SK-N-SH (cell line): ENCODE data around the gene OPN1SW. TPM values are rescaled to one million over a fixed set of nuclear protein-coding genes. Genes with fewer than 3 reads are reported as not detected.

Experiments
- CTCF ChIA-PET: fragments of 300-600, 350-600 bp; formaldehyde crosslinking; extraction: SDS; loops from one replicate; lab custom pipeline; 2021; lab: Yijun Ruan, JAX
- POLR2A ChIA-PET: fragments of 350-600 bp; sonication (Branson Sonifier 250); formaldehyde crosslinking; extraction: SDS; loops from one replicate; lab custom pipeline; 2020; ENCODE audit warnings: antibody characterized with exemption, inconsistent platforms; lab: Yijun Ruan, JAX
- DNase-seq: peaks from one replicate; pipeline ENCODE4 v3.0.0; 2012
- H2AFZ ChIP-seq: fragments of 200-600 bp; sonication (generic); 2 replicates; pipeline ENCODE4 v1.8.1; 2016; ENCODE audit warnings: antibody characterized with exemption, mild to moderate bottlenecking, low read depth
- H3F3A ChIP-seq: fragments of 200-600 bp; sonication (generic); replicated peaks from 2 replicates; pipeline ENCODE3; 2016; ENCODE audit warnings: antibody characterized with exemption, mild to moderate bottlenecking; ENCODE audit not compliant: insufficient read depth
- H3K27ac ChIP-seq, 2 experiments: fragments of 200-500 bp in 1 of 2; fragments of 200-600 bp in 1 of 2; sonication (Bioruptor generic) in 1 of 2; sonication (generic), shearing (Covaris generic) in 1 of 2; 2 replicates each; pipeline versions ENCODE4 v1.5.1 to v1.6.1; 2014 to 2016; ENCODE audit warnings: low read depth in 2 of 2, inconsistent platforms in 1 of 2, low read length in 1 of 2, mild to moderate bottlenecking in 1 of 2, mixed read lengths in 1 of 2
- H3K27me3 ChIP-seq: fragments of 200-600 bp; sonication (generic), shearing (Covaris generic); 2 replicates; pipeline ENCODE4 v1.6.1; 2016; ENCODE audit warnings: mixed run types; ENCODE audit not compliant: insufficient read depth
- H3K36me3 ChIP-seq, 2 experiments: fragments of 200-500 bp in 1 of 2; fragments of 200-600 bp in 1 of 2; sonication (Bioruptor generic) in 1 of 2; sonication (generic) in 1 of 2; replicated peaks in 1 of 2; 2 replicates each; pipeline versions ENCODE3 to v1.5.1; 2014 to 2016; ENCODE audit warnings: low read length in 1 of 2, mild to moderate bottlenecking in 1 of 2; ENCODE audit not compliant: insufficient read depth in 2 of 2, control insufficient read depth in 1 of 2
- H3K4me1 ChIP-seq, 2 experiments: fragments of 200-500 bp in 1 of 2; fragments of 200-600 bp in 1 of 2; sonication (Bioruptor generic) in 1 of 2; sonication (generic), shearing (Covaris generic) in 1 of 2; 2 replicates each; pipeline versions ENCODE4 v1.5.1 to v1.6.1; 2014 to 2016; ENCODE audit warnings: low read depth in 1 of 2, low read length in 1 of 2, mixed run types in 1 of 2; ENCODE audit not compliant: insufficient read depth in 2 of 2, control insufficient read depth in 1 of 2
- H3K4me2 ChIP-seq: fragments of 200-600 bp; sonication (generic), shearing (Covaris generic); 2 replicates; pipeline ENCODE4 v1.6.1; 2017; ENCODE audit warnings: mixed run types
- H3K4me3 ChIP-seq, 2 experiments: fragments of 200-500 bp in 1 of 2; fragments of 200-600 bp in 1 of 2; sonication (Bioruptor generic) in 1 of 2; sonication (generic), shearing (Covaris generic) in 1 of 2; 2 replicates each; pipeline versions ENCODE4 v1.5.1 to v1.8.1; 2014 to 2016; ENCODE audit warnings: low read depth in 2 of 2, inconsistent platforms in 1 of 2, low read length in 1 of 2, mild to moderate bottlenecking in 1 of 2, mixed read lengths in 1 of 2, moderate library complexity in 1 of 2
- H3K79me2 ChIP-seq: fragments of 200-600 bp; sonication (generic); 2 replicates; pipeline ENCODE4 v1.8.1; 2017; ENCODE audit warnings: mild to moderate bottlenecking; ENCODE audit not compliant: insufficient read depth
- H3K9ac ChIP-seq: fragments of 200-600 bp; sonication (generic); 2 replicates; pipeline ENCODE4 v1.6.1; 2017; ENCODE audit warnings: mixed run types
- H3K9me2 ChIP-seq: fragments of 200-600 bp; sonication (generic); 2 replicates; pipeline ENCODE4 v1.6.1; 2017; ENCODE audit warnings: mixed run types
- H3K9me3 ChIP-seq: fragments of 200-600 bp; sonication (generic); 2 replicates; pipeline ENCODE4 v1.6.1; 2017; ENCODE audit warnings: mixed run types, mild to moderate bottlenecking, moderate library complexity
- H4K20me1 ChIP-seq: fragments of 200-600 bp; sonication (generic); 2 replicates; pipeline ENCODE4 v1.6.1; 2017; ENCODE audit warnings: mild to moderate bottlenecking, mixed run types; ENCODE audit not compliant: insufficient read depth
- CTCF ChIP-seq: fragments of 200-600 bp; sonication (generic); IDR thresholded peaks from 2 replicates; pipeline ENCODE4 v1.6.1; 2017; ENCODE audit warnings: antibody characterized with exemption, mild to moderate bottlenecking, moderate library complexity
- ELF1 ChIP-seq: IDR thresholded peaks from 2 replicates; pipeline ENCODE4 v1.4.0; 2012
- EP300 ChIP-seq, 2 experiments: IDR thresholded peaks; 2 replicates each; pipeline versions ENCODE4 v1.4.0 to v1.6.1; 2012; ENCODE audit warnings: borderline replicate concordance in 1 of 2, low read depth in 1 of 2, low read length in 1 of 2
- EZH2phosphoT487 ChIP-seq: fragments of 200-600 bp; sonication (generic); IDR thresholded peaks from 2 replicates; pipeline ENCODE4 v1.6.1; 2017; ENCODE audit warnings: low read depth, mixed run types, mild to moderate bottlenecking, antibody characterized with exemption, moderate library complexity, borderline replicate concordance
- FOXJ3 ChIP-seq: sonication (generic); formaldehyde crosslinking; IDR thresholded peaks from 2 replicates; pipeline ENCODE4 v1.5.1; 2020; ENCODE audit warnings: mild to moderate bottlenecking, missing genetic modification reagents
- GABPA ChIP-seq: IDR thresholded peaks from 2 replicates; pipeline ENCODE4 v1.4.0; 2012; ENCODE audit warnings: low read depth, mild to moderate bottlenecking
- IRF3 ChIP-seq: fragments of 150-350 bp; IDR thresholded peaks from 2 replicates; pipeline ENCODE4 v1.6.1; 2016; ENCODE audit warnings: mild to moderate bottlenecking, low read depth, low read length
- JUND ChIP-seq: IDR thresholded peaks from 2 replicates; pipeline ENCODE4 v1.4.0; 2012
- MEF2A ChIP-seq: IDR thresholded peaks from 2 replicates; pipeline ENCODE4 v1.4.0; 2012; ENCODE audit warnings: low read depth, borderline replicate concordance
- MXI1 ChIP-seq: IDR thresholded peaks from 2 replicates; pipeline ENCODE4 v1.6.1; 2012; ENCODE audit warnings: mild to moderate bottlenecking, low read depth, low read length, improper control_type of control experiment
- NFIC ChIP-seq: IDR thresholded peaks from 2 replicates; pipeline ENCODE4 v1.4.0; 2012; ENCODE audit warnings: borderline replicate concordance
- NRF1 ChIP-seq: IDR thresholded peaks from 2 replicates; pipeline ENCODE4 v1.6.1; 2012; ENCODE audit warnings: low read depth, mild to moderate bottlenecking, low read length
- POLR2AphosphoS5 ChIP-seq: IDR thresholded peaks from 2 replicates; pipeline ENCODE4 v1.6.1; 2012; ENCODE audit warnings: low read depth, low read length
- RAD21 ChIP-seq: IDR thresholded peaks from 2 replicates; pipeline ENCODE4 v1.6.1; 2012; ENCODE audit warnings: mild to moderate bottlenecking, low read length
- TEAD4 ChIP-seq: IDR thresholded peaks from 2 replicates; pipeline ENCODE4 v1.4.0; 2012; ENCODE audit warnings: mild to moderate bottlenecking, borderline replicate concordance; ENCODE audit not compliant: insufficient read depth
- YY1 ChIP-seq: IDR thresholded peaks from 2 replicates; pipeline ENCODE4 v1.4.0; 2012; ENCODE audit warnings: low read depth, mild to moderate bottlenecking
- ZBTB33 ChIP-seq: IDR thresholded peaks from 2 replicates; pipeline ENCODE4 v1.4.0; 2012; ENCODE audit warnings: low read depth, borderline replicate concordance
- WGBS: methylation state at CpG from one replicate; pipeline ENCODE4 v1.1.6; 2017; ENCODE audit warnings: low lambda C conversion rate; 5-methylcytosine and 5-hydroxymethylcytosine counted together
- polyA plus RNA-seq, 3 experiments: library from polyadenylated mRNA; depleted of rRNA; stranded (reverse); fragments of >200 nt; gene quantifications; 2 replicates each; pipeline ENCODE4 v1.2.3, GENCODE V29; 2012
- TF ChIP-seq, protein P1 (sequence below): fragments of 150-350 bp; IDR thresholded peaks from 2 replicates; pipeline ENCODE4 v1.6.1; 2017; ENCODE audit warnings: antibody characterized with exemption, low read length, low read depth, borderline replicate concordance
- TF ChIP-seq, protein P2 (sequence below): IDR thresholded peaks from 2 replicates; pipeline ENCODE4; 2012

OPN1SW gene
- polyA plus RNA-seq, 1 of the 3 experiments (the other 2 are of a cell fraction), result 0.05 TPM

GRCh38 chr7:128783143-128783861 is 7.7 kb upstream of the OPN1SW start (continued):
- TF ChIP-seq GABPA, result no peak
- TF ChIP-seq FOXJ3 (CRISPR knock-in tag), result no peak
- TF ChIP-seq NFIC, result peak; percentile 42; the same call in 1 of the 2 replicates
- no peak for TF ChIP-seq CTCF
- no peak for TF ChIP-seq ZBTB33
- no peak for TF ChIP-seq YY1
- 0 out of 2 replicates have a peak, but pooled peaks have one; percentile 1 for TF ChIP-seq RAD21
- TF ChIP-seq, protein P1, sequence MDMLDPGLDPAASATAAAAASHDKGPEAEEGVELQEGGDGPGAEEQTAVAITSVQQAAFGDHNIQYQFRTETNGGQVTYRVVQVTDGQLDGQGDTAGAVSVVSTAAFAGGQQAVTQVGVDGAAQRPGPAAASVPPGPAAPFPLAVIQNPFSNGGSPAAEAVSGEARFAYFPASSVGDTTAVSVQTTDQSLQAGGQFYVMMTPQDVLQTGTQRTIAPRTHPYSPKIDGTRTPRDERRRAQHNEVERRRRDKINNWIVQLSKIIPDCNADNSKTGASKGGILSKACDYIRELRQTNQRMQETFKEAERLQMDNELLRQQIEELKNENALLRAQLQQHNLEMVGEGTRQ, result no peak

DNA sequence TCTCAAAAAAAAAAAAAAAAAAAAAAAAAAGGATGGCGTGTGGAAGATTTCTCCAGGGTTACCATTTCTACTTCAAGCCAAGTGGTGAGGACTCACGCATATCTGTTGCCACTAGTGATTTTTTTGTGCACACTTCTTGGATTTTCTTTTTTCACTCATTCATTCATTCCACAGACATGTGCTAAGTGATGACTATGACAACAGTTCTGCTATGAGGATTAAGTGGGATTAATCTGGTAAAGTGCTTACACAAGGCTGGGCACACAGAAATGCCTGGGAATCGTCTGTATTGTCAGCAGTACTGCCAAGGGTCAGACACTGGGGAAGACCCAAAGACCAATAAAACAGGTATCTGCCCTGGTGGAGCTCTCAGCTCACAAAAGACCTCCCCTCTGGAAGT is 6.3 kb upstream of the OPN1SW start:
- Histone ChIP-seq H3F3A (peaks cover 17% of the 10 kb centered on the region), H3K4me1 (peaks cover 0 to 8% of the 10 kb centered on the region in 2 experiments; a peak in 1 of 4 replicates), H4K20me1 (no peaks in the 10 kb centered on the region), H3K4me2 (no peak overlapping the region), H3K4me3 (no peak overlapping the region), H3K79me2 (no peaks in the 10 kb centered on the region), H3K9ac (no peak overlapping the region), H3K9me2 (no peaks in the 10 kb centered on the region), H3K27ac (no peak overlapping the region), H2AFZ (no peak overlapping the region), H3K9me3 (peaks cover 13% of the 10 kb centered on the region), H3K27me3 (no peaks in the 10 kb centered on the region), H3K36me3 (no peaks in the 10 kb centered on the region)
- no peak for DNase-seq
- POLR2A ChIA-PET, result interaction anchor here (0.7 kb wide), 1 partner anchor 11 kb away, joined by 3 read pairs; no protein-coding TSS in a partner anchor
- 82% methylated on average over 3 of the region's 3 CpGs for WGBS
- CTCF ChIA-PET, result interaction anchor here (1.0 to 2.7 kb wide), 7 partner anchors 11 to 355 kb away, joined by 3 to 8 read pairs (median 4); partner anchors contain the start of gene CALU
- TF ChIP-seq IRF3 (no peak), EP300 (IDR thresholded peaks at IDR 0.05; ENCODE audit: borderline replicate concordance in 1 of 2, low read depth in 1 of 2, low read length in 1 of 2) (no peak), MEF2A (no peak), ELF1 (no peak), YY1 (no peak), MXI1 (no peak), GABPA (no peak), CTCF (no peak), NRF1 (no peak), JUND (no peak), EZH2phosphoT487 (no peak), POLR2AphosphoS5 (no peak), TEAD4 (no peak)
- TF ChIP-seq, protein P1, result no peak
- TF ChIP-seq, protein P2, sequence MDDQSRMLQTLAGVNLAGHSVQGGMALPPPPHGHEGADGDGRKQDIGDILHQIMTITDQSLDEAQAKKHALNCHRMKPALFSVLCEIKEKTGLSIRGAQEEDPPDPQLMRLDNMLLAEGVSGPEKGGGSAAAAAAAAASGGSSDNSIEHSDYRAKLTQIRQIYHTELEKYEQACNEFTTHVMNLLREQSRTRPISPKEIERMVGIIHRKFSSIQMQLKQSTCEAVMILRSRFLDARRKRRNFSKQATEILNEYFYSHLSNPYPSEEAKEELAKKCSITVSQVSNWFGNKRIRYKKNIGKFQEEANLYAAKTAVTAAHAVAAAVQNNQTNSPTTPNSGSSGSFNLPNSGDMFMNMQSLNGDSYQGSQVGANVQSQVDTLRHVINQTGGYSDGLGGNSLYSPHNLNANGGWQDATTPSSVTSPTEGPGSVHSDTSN, result no peak
